Endothelial cell of umbilical vein (primary cell): ENCODE measurements around the gene PIK3C2G. TPM values are rescaled to one million over a fixed set of nuclear protein-coding genes. Genes with fewer than 3 reads are reported as not detected.

Experiments
- BruUV-seq: library from RNA; stranded (reverse); fragments of 400-500 nt; replicated peaks from 2 replicates; lab custom pipeline; 2021; lab: Mats Ljungman, UMichigan
- CTCF ChIA-PET: fragments of 300-600, 350-600 bp; sonication (Branson Sonifier 250); formaldehyde crosslinking; loops from one replicate; lab custom pipeline; 2021; ENCODE audit warnings: antibody characterized with exemption, inconsistent platforms; lab: Charles Lee
- POLR2A ChIA-PET: fragments of 300-600, 350-600 bp; sonication (Branson Sonifier 250); formaldehyde crosslinking; loops from one replicate; lab custom pipeline; 2021; ENCODE audit warnings: antibody characterized with exemption, inconsistent platforms; lab: Charles Lee
- DNase-seq: peaks from one replicate; pipeline ENCODE4 v3.0.0-alpha.2; 2011; ENCODE audit warnings: low read depth, low spot score
- FAIRE-seq: peaks from 2 replicates; lab custom pipeline; 2011; peaks lifted over from hg19 to GRCh38; lab: Jason Lieb, UNC
- H2AFZ ChIP-seq: 2 replicates; pipeline ENCODE4 v1.6.0; 2012; ENCODE audit warnings: low read depth, low read length, control low read depth, inconsistent platforms
- H3K27ac ChIP-seq: 2 replicates; pipeline ENCODE4 v1.5.1; 2011; ENCODE audit warnings: low read depth, mild to moderate bottlenecking, control low read depth, low read length, moderate library complexity; ENCODE audit not compliant: insufficient read depth
- H3K27me3 ChIP-seq, 2 experiments: 2 replicates each; pipeline versions ENCODE4 v1.6.0 to v1.6.1; 2011; ENCODE audit warnings: low read length in 2 of 2, mixed read lengths in 1 of 2; ENCODE audit not compliant: control insufficient read depth in 2 of 2, insufficient read depth in 2 of 2
- H3K36me3 ChIP-seq, 2 experiments: 2 replicates in 1 of 2; 3 replicates in 1 of 2; pipeline ENCODE4 v1.5.1; 2011; ENCODE audit warnings: low read length in 2 of 2, mild to moderate bottlenecking in 1 of 2, moderate library complexity in 1 of 2; ENCODE audit not compliant: control insufficient read depth in 2 of 2, insufficient read depth in 2 of 2; ENCODE audit errors: extremely low read depth in 1 of 2
- H3K4me1 ChIP-seq: 3 replicates; pipeline ENCODE4 v1.5.1; 2011; ENCODE audit warnings: mild to moderate bottlenecking, low read length; ENCODE audit not compliant: control insufficient read depth, insufficient read depth; ENCODE audit errors: extremely low read depth
- H3K4me2 ChIP-seq: 2 replicates; pipeline ENCODE4 v1.6.1; 2011; ENCODE audit warnings: low read length, control low read depth, mixed read lengths; ENCODE audit not compliant: insufficient read depth
- H3K4me3 ChIP-seq, 3 experiments: fragments of 200-600 bp in 1 of 3; sonication (generic), shearing (Covaris generic) in 1 of 3; replicated peaks in 1 of 3; 2 replicates each; pipeline ENCODE4 v1.5.1; 2011 to 2016; ENCODE audit warnings: control low read depth in 3 of 3, low read length in 3 of 3, mild to moderate bottlenecking in 2 of 3, inconsistent platforms in 1 of 3, low read depth in 1 of 3, moderate library complexity in 1 of 3; ENCODE audit not compliant: insufficient read depth in 1 of 3
- H3K79me2 ChIP-seq: 2 replicates; pipeline ENCODE4 v1.6.0; 2012; ENCODE audit warnings: low read length, inconsistent platforms; ENCODE audit not compliant: control insufficient read depth, insufficient read depth
- H3K9ac ChIP-seq: replicated peaks from 2 replicates; pipeline ENCODE3; 2011; ENCODE audit warnings: low read length, control low read depth; ENCODE audit not compliant: insufficient read depth; ENCODE audit errors: extremely low read depth
- H3K9me1 ChIP-seq: replicated peaks from 3 replicates; pipeline ENCODE4 v1.6.0; 2011; ENCODE audit warnings: mild to moderate bottlenecking, low read length; ENCODE audit not compliant: control insufficient read depth, insufficient read depth; ENCODE audit errors: extremely low read depth
- H3K9me3 ChIP-seq: replicated peaks from 2 replicates; pipeline ENCODE4 v1.5.1; 2012; ENCODE audit warnings: low read length, inconsistent platforms; ENCODE audit not compliant: control insufficient read depth, insufficient read depth
- H4K20me1 ChIP-seq: replicated peaks from 2 replicates; pipeline ENCODE3; 2011; ENCODE audit warnings: mild to moderate bottlenecking, low read length; ENCODE audit not compliant: control insufficient read depth, insufficient read depth; ENCODE audit errors: extremely low read depth
- EZH2 ChIP-seq: IDR thresholded peaks from 2 replicates; pipeline ENCODE4 v1.6.1; 2012; ENCODE audit warnings: borderline replicate concordance, low read depth, mild to moderate bottlenecking, moderate library complexity, low read length, inconsistent platforms; ENCODE audit not compliant: severe bottlenecking
- FOS ChIP-seq: IDR thresholded peaks from 2 replicates; pipeline ENCODE4 v1.6.1; 2011; ENCODE audit warnings: mild to moderate bottlenecking, low read length, moderate library complexity, borderline replicate concordance; ENCODE audit not compliant: insufficient read depth
- GATA2 ChIP-seq: IDR thresholded peaks from 2 replicates; pipeline ENCODE4 v1.7.0; 2011; ENCODE audit warnings: low read depth, mild to moderate bottlenecking, moderate library complexity, mixed read lengths, low read length; ENCODE audit not compliant: insufficient read length, insufficient read depth
- JUN ChIP-seq: IDR thresholded peaks from 2 replicates; pipeline ENCODE4 v1.6.1; 2011; ENCODE audit warnings: borderline replicate concordance, low read depth; ENCODE audit not compliant: insufficient read length, insufficient read depth
- MAX ChIP-seq: IDR thresholded peaks from 2 replicates; pipeline ENCODE4 v1.6.1; 2011; ENCODE audit not compliant: insufficient read depth, insufficient read length
- MYC ChIP-seq: IDR thresholded peaks from one replicate; pipeline ENCODE4 v1.6.1; 2011; ENCODE audit warnings: mild to moderate bottlenecking, low read depth, low read length
- POLR2A ChIP-seq: IDR thresholded peaks from 2 replicates; pipeline ENCODE4 v1.6.1; 2012; ENCODE audit warnings: low read depth, mild to moderate bottlenecking, control low read depth, low read length
- POLR2AphosphoS5 ChIP-seq: IDR thresholded peaks from 2 replicates; pipeline ENCODE4 v1.6.1; 2012; ENCODE audit warnings: low read depth, mild to moderate bottlenecking, control low read depth, low read length, moderate library complexity; ENCODE audit not compliant: insufficient read depth
- dilution Hi-C: fragments of 300-500 bp; cut with MboI; formaldehyde crosslinking; loops from one replicate; pipeline ENCODE4 v1.15.0; 2019; ENCODE audit warnings: low sequenced_read_pairs; ENCODE audit not compliant: extremely low pct_ligation_motif_present
- intact Hi-C: fragments of 100-400 bp; cut with micrococcal nuclease; formaldehyde crosslinking; loops from one replicate; pipeline ENCODE4 v1.10.0; 2022
- polyA plus RNA-seq, 4 experiments: library from polyadenylated mRNA; depleted of rRNA in 3 of 4; stranded (reverse) in 3 of 4; unstranded in 1 of 4; fragments of >200 nt; gene quantifications; 2 replicates each; pipeline versions ENCODE4 v1.2.1 to v1.2.3, GENCODE V29; 2011 to 2012; ENCODE audit warnings: missing spikeins in 1 of 4
- total RNA-seq: library from RNA; stranded (reverse); gene quantifications from 2 replicates; pipeline ENCODE4 v1.2.3, GENCODE V29; 2021
- TF ChIP-seq, protein P1 (sequence below), 2 donors: IDR thresholded peaks; 1 replicate in 1 of 2; 2 replicates in 1 of 2; pipeline ENCODE4 v1.5.1; 2011; ENCODE audit warnings: low read length in 2 of 2, mild to moderate bottlenecking in 2 of 2, moderate library complexity in 2 of 2, control low read depth in 1 of 2, inconsistent platforms in 1 of 2, low read depth in 1 of 2; ENCODE audit not compliant: insufficient read depth in 1 of 2; ENCODE audit errors: extremely low read depth in 1 of 2

Gene PIK3C2G
- total and polyA plus RNA-seq, 2 donors (not counting 3 experiments of a cell fraction or from before 2014, with no cell fraction given) = not detected

GRCh38 chr12:18427520-18427919 is 166.2 kb downstream of the PIK3C2G start:
- Histone ChIP-seq H3K27me3 (no peaks in the 10 kb centered on the region), H3K79me2 (no peaks in the 10 kb centered on the region), H3K4me1 (no peaks in the 10 kb centered on the region), H3K4me2 (no peak overlapping the region), H4K20me1 (no peaks in the 10 kb centered on the region), H3K9ac (no peak overlapping the region), H3K9me3 (no peaks in the 10 kb centered on the region), H3K4me3 (no peak overlapping the region), H3K9me1 (no peaks in the 10 kb centered on the region), H3K36me3 (no peaks in the 10 kb centered on the region), H3K27ac (no peak overlapping the region), H2AFZ (no peak overlapping the region)
- FAIRE-seq (no peak), DNase-seq (no peak)
- POLR2A ChIA-PET = no interaction called here
- dilution Hi-C loops (no loop called here), intact Hi-C loops (no loop called here)
- no TSS peak for BruUV-seq
- CTCF ChIA-PET = interaction anchor here (0.7 to 4.4 kb wide), 3 partner anchors 11 to 758 kb away, joined by 3 to 45 read pairs (median 4); no protein-coding TSS in a partner anchor
- no peak for TF ChIP-seq JUN
- TF ChIP-seq, protein P1, sequence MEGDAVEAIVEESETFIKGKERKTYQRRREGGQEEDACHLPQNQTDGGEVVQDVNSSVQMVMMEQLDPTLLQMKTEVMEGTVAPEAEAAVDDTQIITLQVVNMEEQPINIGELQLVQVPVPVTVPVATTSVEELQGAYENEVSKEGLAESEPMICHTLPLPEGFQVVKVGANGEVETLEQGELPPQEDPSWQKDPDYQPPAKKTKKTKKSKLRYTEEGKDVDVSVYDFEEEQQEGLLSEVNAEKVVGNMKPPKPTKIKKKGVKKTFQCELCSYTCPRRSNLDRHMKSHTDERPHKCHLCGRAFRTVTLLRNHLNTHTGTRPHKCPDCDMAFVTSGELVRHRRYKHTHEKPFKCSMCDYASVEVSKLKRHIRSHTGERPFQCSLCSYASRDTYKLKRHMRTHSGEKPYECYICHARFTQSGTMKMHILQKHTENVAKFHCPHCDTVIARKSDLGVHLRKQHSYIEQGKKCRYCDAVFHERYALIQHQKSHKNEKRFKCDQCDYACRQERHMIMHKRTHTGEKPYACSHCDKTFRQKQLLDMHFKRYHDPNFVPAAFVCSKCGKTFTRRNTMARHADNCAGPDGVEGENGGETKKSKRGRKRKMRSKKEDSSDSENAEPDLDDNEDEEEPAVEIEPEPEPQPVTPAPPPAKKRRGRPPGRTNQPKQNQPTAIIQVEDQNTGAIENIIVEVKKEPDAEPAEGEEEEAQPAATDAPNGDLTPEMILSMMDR (IDR thresholded peaks at IDR 0.05; ENCODE audit: extremely low read depth in 1 of 2, insufficient read depth in 1 of 2, low read depth in 1 of 2, low read length in 2 of 2) = no peak
- no peak for TF ChIP-seq MAX
- TF ChIP-seq POLR2AphosphoS5 = no peak
- TF ChIP-seq POLR2A = no peak
- TF ChIP-seq FOS = no peak
- TF ChIP-seq EZH2 = no peak
- no peak for TF ChIP-seq MYC
- TF ChIP-seq GATA2 = no peak
